ENCODE results near the gene RTN4RL2.

The RTN4RL2 gene

GRCh38 chr11:57487920-57488659 lies 27.8 kb downstream of the RTN4RL2 start:
- no peak overlapping the region for H3K4me3 ChIP-seq (ENCODE audit: low read length)
- TF ChIP-seq CTCF (conservative IDR thresholded peaks at IDR 0.05; ENCODE audit: low read length), result no peak
- no peak for DNase-seq (ENCODE audit: low read depth)

GRCh38 chr11:57490456-57491248 lies 30.3 kb downstream of the RTN4RL2 start:
- TF ChIP-seq CTCF (conservative IDR thresholded peaks at IDR 0.05; ENCODE audit: low read length), result no peak
- DNase-seq (ENCODE audit: low read depth), result no peak
- H3K4me3 ChIP-seq (ENCODE audit: low read length), result no peak overlapping the region

- no peak for DNase-seq (ENCODE audit: low read depth)
- TF ChIP-seq CTCF (conservative IDR thresholded peaks at IDR 0.05; ENCODE audit: low read length), result peak; percentile 61
- H3K4me3 ChIP-seq (ENCODE audit: low read length), result no peak overlapping the region
These were observed 31.2 kb downstream of the RTN4RL2 start for GRCh38 chr11:57491371-57492061.

GRCh38 chr11:57493507-57494503 lies 33.5 kb downstream of the RTN4RL2 start:
- no peak overlapping the region for H3K4me3 ChIP-seq (ENCODE audit: low read length)
- no peak for DNase-seq (ENCODE audit: low read depth)
- peak; percentile 80 for TF ChIP-seq CTCF (conservative IDR thresholded peaks at IDR 0.05; ENCODE audit: low read length)

- no peak for TF ChIP-seq CTCF (conservative IDR thresholded peaks at IDR 0.05; ENCODE audit: low read length)
- DNase-seq (ENCODE audit: low read depth), result no peak
- no peak overlapping the region for H3K4me3 ChIP-seq (ENCODE audit: low read length)
These were observed 35.9 kb downstream of the RTN4RL2 start for GRCh38 chr11:57496109-57496820.
